ENCODE results near the gene KAT8. TPM values are rescaled to one million over a fixed set of nuclear protein-coding genes. Genes with fewer than 3 reads are reported as not detected.

KAT8 gene
- total and polyA plus RNA-seq, 2 of the 13 experiments (the other 11 are each of a cell fraction or from before 2014, with no cell fraction given) = 79.0 to 84.2 TPM

- Histone ChIP-seq H3K27ac (ENCODE audit: extremely low read length, insufficient read depth, low read length) (peak overlapping the region; percentile 80), H3K4me3 (replicated peaks in 1 of 3; ENCODE audit: insufficient read depth in 1 of 3, low read depth in 2 of 3, low read length in 3 of 3) (peak overlapping the region; percentile 39 to 77 (median 64)), H3K9ac (ENCODE audit: insufficient read depth, low read depth, low read length) (peak overlapping the region; percentile 67), H3K4me1 (ENCODE audit: insufficient read depth, low read length) (peaks cover 65% of the 10 kb centered on the region), H3K79me2 (ENCODE audit: insufficient read depth, low read length) (no peaks in the 10 kb centered on the region), H4K20me1 (ENCODE audit: insufficient read depth, low read length) (no peaks in the 10 kb centered on the region), H3K36me3 (replicated peaks in 1 of 2; ENCODE audit: control insufficient read depth in 1 of 2, insufficient read depth in 2 of 2, low read length in 2 of 2) (no peaks in the 10 kb centered on the region), H3K9me3 (ENCODE audit: low read length) (no peaks in the 10 kb centered on the region), H3K4me2 (ENCODE audit: low read depth, low read length) (peak overlapping the region; percentile 91), H3K27me3 (ENCODE audit: control insufficient read depth in 1 of 2, insufficient read depth in 2 of 2, low read length in 2 of 2) (peaks cover 0 to 14% of the 10 kb centered on the region in 2 experiments; a peak in 3 of 5 replicates), H2AFZ (ENCODE audit: low read length) (peak overlapping the region; percentile 75)
- WGBS (ENCODE audit: low lambda C conversion rate) = 31% methylated on average over 69 of the region's 89 CpGs
- POLR2A ChIA-PET = interaction anchor here (0.6 to 11.4 kb wide), 38 partner anchors 9 to 571 kb away, joined by 3 to 275 read pairs (median 5); partner anchors contain the start of genes ARMC5, BCKDK, FUS and HSD3B7
- no TSS peak for BruUV-seq (replicated peaks)
- peak; percentile 74 for ATAC-seq
- intact Hi-C loops (cut with micrococcal nuclease; ENCODE audit: unreplicated experiment) (loop anchor here (1.0 to 10.0 kb wide), 7 partner anchors 25 to 188 kb away; partner anchors contain the start of genes HSD3B7, KAT8, SETD1A and ZNF646), in situ Hi-C loops (cut with HindIII; ENCODE audit: extremely low pct_ligation_motif_present, low pct_unique_long_range_greater_than_20kb) (no loop called here)
- peak; percentile 98 for DNase-seq (ENCODE audit: low spot score)
- CTCF ChIA-PET (ENCODE audit: low intra/inter-chr PET ratio, low total read pairs) = interaction anchor here (1.2 to 1.9 kb wide), 2 partner anchors 37 to 117 kb away, joined by 3 to 9 read pairs; no protein-coding TSS in a partner anchor
- FAIRE-seq = peak; percentile 50
- TF ChIP-seq ZNF230 (CRISPR knock-in tag; IDR thresholded peaks at IDR 0.05) (no peak), TCF7L2 (IDR thresholded peaks at IDR 0.05; ENCODE audit: low read depth, low read length) (no peak), KDM1A (CRISPR knock-in tag; IDR thresholded peaks at IDR 0.05) (no peak), KDM5B (CRISPR knock-in tag; IDR thresholded peaks at IDR 0.05; ENCODE audit: borderline replicate concordance) (peak; percentile 60; the same call in 1 of the 2 replicates), SOX13 (IDR thresholded peaks at IDR 0.05) (no peak), SOX13 (CRISPR knock-in tag; conservative IDR thresholded peaks at IDR 0.05 in 1 of 2, IDR thresholded peaks at IDR 0.05 in 1 of 2) (no peak), TMF1 (CRISPR knock-in tag; IDR thresholded peaks at IDR 0.05; ENCODE audit: low read depth) (peak; percentile 82), CENPBD1 (CRISPR knock-in tag; IDR thresholded peaks at IDR 0.05; ENCODE audit: borderline replicate concordance, low read depth) (no peak), ZNF260 (CRISPR knock-in tag; IDR thresholded peaks at IDR 0.05; ENCODE audit: borderline replicate concordance, low read depth) (no peak), CHD2 (IDR thresholded peaks at IDR 0.05; ENCODE audit: low read depth, low read length) (no peak), SP5 (CRISPR knock-in tag; IDR thresholded peaks at IDR 0.05; ENCODE audit: borderline replicate concordance, low read depth) (peak; percentile 84), NR1H2 (CRISPR knock-in tag; IDR thresholded peaks at IDR 0.05; ENCODE audit: borderline replicate concordance, low read depth) (no peak)
- TF ChIP-seq, protein P1, sequence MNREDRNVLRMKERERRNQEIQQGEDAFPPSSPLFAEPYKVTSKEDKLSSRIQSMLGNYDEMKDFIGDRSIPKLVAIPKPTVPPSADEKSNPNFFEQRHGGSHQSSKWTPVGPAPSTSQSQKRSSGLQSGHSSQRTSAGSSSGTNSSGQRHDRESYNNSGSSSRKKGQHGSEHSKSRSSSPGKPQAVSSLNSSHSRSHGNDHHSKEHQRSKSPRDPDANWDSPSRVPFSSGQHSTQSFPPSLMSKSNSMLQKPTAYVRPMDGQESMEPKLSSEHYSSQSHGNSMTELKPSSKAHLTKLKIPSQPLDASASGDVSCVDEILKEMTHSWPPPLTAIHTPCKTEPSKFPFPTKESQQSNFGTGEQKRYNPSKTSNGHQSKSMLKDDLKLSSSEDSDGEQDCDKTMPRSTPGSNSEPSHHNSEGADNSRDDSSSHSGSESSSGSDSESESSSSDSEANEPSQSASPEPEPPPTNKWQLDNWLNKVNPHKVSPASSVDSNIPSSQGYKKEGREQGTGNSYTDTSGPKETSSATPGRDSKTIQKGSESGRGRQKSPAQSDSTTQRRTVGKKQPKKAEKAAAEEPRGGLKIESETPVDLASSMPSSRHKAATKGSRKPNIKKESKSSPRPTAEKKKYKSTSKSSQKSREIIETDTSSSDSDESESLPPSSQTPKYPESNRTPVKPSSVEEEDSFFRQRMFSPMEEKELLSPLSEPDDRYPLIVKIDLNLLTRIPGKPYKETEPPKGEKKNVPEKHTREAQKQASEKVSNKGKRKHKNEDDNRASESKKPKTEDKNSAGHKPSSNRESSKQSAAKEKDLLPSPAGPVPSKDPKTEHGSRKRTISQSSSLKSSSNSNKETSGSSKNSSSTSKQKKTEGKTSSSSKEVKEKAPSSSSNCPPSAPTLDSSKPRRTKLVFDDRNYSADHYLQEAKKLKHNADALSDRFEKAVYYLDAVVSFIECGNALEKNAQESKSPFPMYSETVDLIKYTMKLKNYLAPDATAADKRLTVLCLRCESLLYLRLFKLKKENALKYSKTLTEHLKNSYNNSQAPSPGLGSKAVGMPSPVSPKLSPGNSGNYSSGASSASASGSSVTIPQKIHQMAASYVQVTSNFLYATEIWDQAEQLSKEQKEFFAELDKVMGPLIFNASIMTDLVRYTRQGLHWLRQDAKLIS (CRISPR knock-in tag; IDR thresholded peaks at IDR 0.05) = no peak
- TF ChIP-seq, protein P2, sequence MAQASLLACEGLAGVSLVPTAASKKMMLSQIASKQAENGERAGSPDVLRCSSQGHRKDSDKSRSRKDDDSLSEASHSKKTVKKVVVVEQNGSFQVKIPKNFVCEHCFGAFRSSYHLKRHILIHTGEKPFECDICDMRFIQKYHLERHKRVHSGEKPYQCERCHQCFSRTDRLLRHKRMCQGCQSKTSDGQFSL (CRISPR knock-in tag; IDR thresholded peaks at IDR 0.05) = no peak; the same call in 1 of the 2 replicates
- TF ChIP-seq, protein P3, sequence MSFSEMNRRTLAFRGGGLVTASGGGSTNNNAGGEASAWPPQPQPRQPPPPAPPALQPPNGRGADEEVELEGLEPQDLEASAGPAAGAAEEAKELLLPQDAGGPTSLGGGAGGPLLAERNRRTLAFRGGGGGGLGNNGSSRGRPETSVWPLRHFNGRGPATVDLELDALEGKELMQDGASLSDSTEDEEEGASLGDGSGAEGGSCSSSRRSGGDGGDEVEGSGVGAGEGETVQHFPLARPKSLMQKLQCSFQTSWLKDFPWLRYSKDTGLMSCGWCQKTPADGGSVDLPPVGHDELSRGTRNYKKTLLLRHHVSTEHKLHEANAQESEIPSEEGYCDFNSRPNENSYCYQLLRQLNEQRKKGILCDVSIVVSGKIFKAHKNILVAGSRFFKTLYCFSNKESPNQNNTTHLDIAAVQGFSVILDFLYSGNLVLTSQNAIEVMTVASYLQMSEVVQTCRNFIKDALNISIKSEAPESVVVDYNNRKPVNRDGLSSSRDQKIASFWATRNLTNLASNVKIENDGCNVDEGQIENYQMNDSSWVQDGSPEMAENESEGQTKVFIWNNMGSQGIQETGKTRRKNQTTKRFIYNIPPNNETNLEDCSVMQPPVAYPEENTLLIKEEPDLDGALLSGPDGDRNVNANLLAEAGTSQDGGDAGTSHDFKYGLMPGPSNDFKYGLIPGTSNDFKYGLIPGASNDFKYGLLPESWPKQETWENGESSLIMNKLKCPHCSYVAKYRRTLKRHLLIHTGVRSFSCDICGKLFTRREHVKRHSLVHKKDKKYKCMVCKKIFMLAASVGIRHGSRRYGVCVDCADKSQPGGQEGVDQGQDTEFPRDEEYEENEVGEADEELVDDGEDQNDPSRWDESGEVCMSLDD (CRISPR knock-in tag; IDR thresholded peaks at IDR 0.05; ENCODE audit: borderline replicate concordance) = no peak
Observed at GRCh38 chr16:31142109-31143010, 24.9 kb downstream of the KAT8 start.

Measured in HepG2 (cell line).